ENCODE results near the gene VCPKMT.
A peak's percentile ranks its signal among the peaks of the same experiment; 100 is the strongest.

The VCPKMT gene

GRCh38 chr14:50099335-50099734, 17.0 kb downstream of the VCPKMT start:
- H3K9me3 ChIP-seq (ENCODE audit: control insufficient read depth, insufficient read depth, low read length): no peaks in the 10 kb centered on the region
- no peak overlapping the region for H3K4me3 ChIP-seq (ENCODE audit: low read length)
- H4K20me1 ChIP-seq (ENCODE audit: control insufficient read depth, insufficient read depth, low read depth, low read length): no peaks in the 10 kb centered on the region
- no peak for TF ChIP-seq EZH2phosphoT487 (IDR thresholded peaks at IDR 0.05; ENCODE audit: borderline replicate concordance, low read length)
- no peaks in the 10 kb centered on the region for H3F3A ChIP-seq (ENCODE audit: control insufficient read depth, insufficient read depth)
- H3K9me2 ChIP-seq (replicated peaks; ENCODE audit: control insufficient read depth, low read length): no peaks in the 10 kb centered on the region
- peaks cover 19% of the 10 kb centered on the region for H3K4me1 ChIP-seq (ENCODE audit: control insufficient read depth, low read length)
- no peak overlapping the region for H3K27ac ChIP-seq (ENCODE audit: low read depth, low read length)
- no peaks in the 10 kb centered on the region for H3K36me3 ChIP-seq (ENCODE audit: control insufficient read depth, low read length)
- no peaks in the 10 kb centered on the region for H3K79me2 ChIP-seq (ENCODE audit: control insufficient read depth, low read length)
- no peaks in the 10 kb centered on the region for H3K27me3 ChIP-seq (ENCODE audit: control insufficient read depth, low read length)
- no peak overlapping the region for H3K4me2 ChIP-seq (ENCODE audit: low read length)

- H3K79me2 ChIP-seq (ENCODE audit: control insufficient read depth, low read length): no peaks in the 10 kb centered on the region
- peaks cover 24% of the 10 kb centered on the region for H3K4me1 ChIP-seq (ENCODE audit: control insufficient read depth, low read length)
- H3K4me3 ChIP-seq (ENCODE audit: low read length): no peak overlapping the region
- no peaks in the 10 kb centered on the region for H4K20me1 ChIP-seq (ENCODE audit: control insufficient read depth, insufficient read depth, low read depth, low read length)
- H3F3A ChIP-seq (ENCODE audit: control insufficient read depth, insufficient read depth): no peaks in the 10 kb centered on the region
- H3K27me3 ChIP-seq (ENCODE audit: control insufficient read depth, low read length): no peaks in the 10 kb centered on the region
- H3K36me3 ChIP-seq (ENCODE audit: control insufficient read depth, low read length): no peaks in the 10 kb centered on the region
- H3K27ac ChIP-seq (ENCODE audit: low read depth, low read length): no peak overlapping the region
- H3K9me2 ChIP-seq (replicated peaks; ENCODE audit: control insufficient read depth, low read length): no peaks in the 10 kb centered on the region
- no peaks in the 10 kb centered on the region for H3K9me3 ChIP-seq (ENCODE audit: control insufficient read depth, insufficient read depth, low read length)
- peak overlapping the region; percentile 22 for H3K4me2 ChIP-seq (ENCODE audit: low read length)
- TF ChIP-seq EZH2phosphoT487 (IDR thresholded peaks at IDR 0.05; ENCODE audit: borderline replicate concordance, low read length): no peak
- no peak for TF ChIP-seq CTCF (IDR thresholded peaks at IDR 0.05; ENCODE audit: low read depth, low read length, poor library complexity, severe bottlenecking)
Observed at GRCh38 chr14:50095895-50096294, 20.5 kb downstream of the VCPKMT start.

GRCh38 chr14:50094056-50094755, 22.2 kb downstream of the VCPKMT start:
- Histone ChIP-seq H4K20me1 (ENCODE audit: control insufficient read depth, insufficient read depth, low read depth, low read length) (no peaks in the 10 kb centered on the region), H3K79me2 (ENCODE audit: control insufficient read depth, low read length) (no peaks in the 10 kb centered on the region), H3K36me3 (ENCODE audit: control insufficient read depth, low read length) (no peaks in the 10 kb centered on the region), H3K27me3 (ENCODE audit: control insufficient read depth, low read length) (no peaks in the 10 kb centered on the region), H3K4me3 (ENCODE audit: low read length) (no peak overlapping the region), H3K27ac (ENCODE audit: low read depth, low read length) (no peak overlapping the region), H3K9me2 (replicated peaks; ENCODE audit: control insufficient read depth, low read length) (no peaks in the 10 kb centered on the region), H3K9me3 (ENCODE audit: control insufficient read depth, insufficient read depth, low read length) (no peaks in the 10 kb centered on the region), H3F3A (ENCODE audit: control insufficient read depth, insufficient read depth) (no peaks in the 10 kb centered on the region), H3K4me2 (ENCODE audit: low read length) (no peak overlapping the region), H3K4me1 (ENCODE audit: control insufficient read depth, low read length) (peaks cover 24% of the 10 kb centered on the region)
- TF ChIP-seq CTCF (IDR thresholded peaks at IDR 0.05; ENCODE audit: low read depth, low read length, poor library complexity, severe bottlenecking) (no peak), EZH2phosphoT487 (IDR thresholded peaks at IDR 0.05; ENCODE audit: borderline replicate concordance, low read length) (no peak)

- Histone ChIP-seq H3K36me3 (ENCODE audit: control insufficient read depth, low read length) (no peaks in the 10 kb centered on the region), H3K79me2 (ENCODE audit: control insufficient read depth, low read length) (no peaks in the 10 kb centered on the region), H3K9me2 (replicated peaks; ENCODE audit: control insufficient read depth, low read length) (no peaks in the 10 kb centered on the region), H3K9me3 (ENCODE audit: control insufficient read depth, insufficient read depth, low read length) (no peaks in the 10 kb centered on the region), H3K27me3 (ENCODE audit: control insufficient read depth, low read length) (no peaks in the 10 kb centered on the region), H3K4me1 (ENCODE audit: control insufficient read depth, low read length) (peaks cover 23% of the 10 kb centered on the region), H3F3A (ENCODE audit: control insufficient read depth, insufficient read depth) (no peaks in the 10 kb centered on the region), H3K4me2 (ENCODE audit: low read length) (no peak overlapping the region), H3K27ac (ENCODE audit: low read depth, low read length) (no peak overlapping the region), H3K4me3 (ENCODE audit: low read length) (no peak overlapping the region), H4K20me1 (ENCODE audit: control insufficient read depth, insufficient read depth, low read depth, low read length) (no peaks in the 10 kb centered on the region)
- TF ChIP-seq EZH2phosphoT487 (IDR thresholded peaks at IDR 0.05; ENCODE audit: borderline replicate concordance, low read length) (no peak), CTCF (IDR thresholded peaks at IDR 0.05; ENCODE audit: low read depth, low read length, poor library complexity, severe bottlenecking) (no peak)
Observed at GRCh38 chr14:50093496-50093895, 22.9 kb downstream of the VCPKMT start.

All from DOHH2 (cell line).